DND-41 (cell line): ENCODE data around the gene CHMP2B.

ENCODE experiments used
- ATAC-seq: fragments of 200-7000 bp; cut with Tn5 transposase; 3 replicates; pipeline ENCODE4 v1.9.1; 2021; ENCODE audit warnings: low read depth; ENCODE audit not compliant: insufficient read depth
- DNase-seq: peaks from one replicate; pipeline ENCODE4 v3.0.0-alpha.2; 2020
- H2AFZ ChIP-seq: 2 replicates; pipeline ENCODE4 v1.6.0; 2012; ENCODE audit warnings: low read depth, low read length
- H3K27ac ChIP-seq: 2 replicates; pipeline ENCODE4 v1.5.1; 2012; ENCODE audit warnings: low read length, inconsistent platforms
- H3K27me3 ChIP-seq: fragments of 200-600 bp; sonication (generic); 2 replicates; pipeline ENCODE4 v1.6.0; 2012; ENCODE audit warnings: low read length, mild to moderate bottlenecking, inconsistent platforms; ENCODE audit not compliant: insufficient read depth, poor library complexity
- H3K36me3 ChIP-seq: 2 replicates; pipeline ENCODE4 v1.5.1; 2012; ENCODE audit warnings: low read length, inconsistent platforms; ENCODE audit not compliant: insufficient read depth
- H3K4me1 ChIP-seq: 2 replicates; pipeline ENCODE4 v1.5.1; 2012; ENCODE audit warnings: mild to moderate bottlenecking, low read length; ENCODE audit not compliant: insufficient read depth
- H3K4me2 ChIP-seq: 2 replicates; pipeline ENCODE4 v1.6.0; 2012; ENCODE audit warnings: mild to moderate bottlenecking, moderate library complexity, low read length, inconsistent platforms; ENCODE audit not compliant: insufficient read depth
- H3K4me3 ChIP-seq, 2 experiments: fragments of 200-600 bp in 1 of 2; shearing (Covaris generic) in 1 of 2; 2 replicates each; pipeline ENCODE4 v1.5.1; 2012 to 2016; ENCODE audit warnings: inconsistent platforms in 2 of 2, low read length in 2 of 2, mild to moderate bottlenecking in 2 of 2, low read depth in 1 of 2, moderate library complexity in 1 of 2
- H3K79me2 ChIP-seq: 2 replicates; pipeline ENCODE4 v1.6.0; 2012; ENCODE audit warnings: low read length, inconsistent platforms; ENCODE audit not compliant: insufficient read depth
- H3K9ac ChIP-seq: 2 replicates; pipeline ENCODE4 v1.6.0; 2012; ENCODE audit warnings: low read depth, mild to moderate bottlenecking, inconsistent platforms, low read length, moderate library complexity
- H3K9me3 ChIP-seq: 2 replicates; pipeline ENCODE4 v1.5.1; 2012; ENCODE audit warnings: low read length, moderate library complexity, mild to moderate bottlenecking, inconsistent platforms; ENCODE audit not compliant: insufficient read depth, severe bottlenecking
- H4K20me1 ChIP-seq: 2 replicates; pipeline ENCODE4 v1.6.0; 2012; ENCODE audit warnings: low read length; ENCODE audit not compliant: insufficient read depth
- CTCF ChIP-seq: IDR thresholded peaks from 2 replicates; pipeline ENCODE4 v1.5.1; 2012; ENCODE audit warnings: borderline replicate concordance, low read length, moderate library complexity, mild to moderate bottlenecking; ENCODE audit not compliant: poor library complexity, severe bottlenecking; ENCODE audit errors: extremely low read depth
- EZH2 ChIP-seq: IDR thresholded peaks from 3 replicates; pipeline ENCODE4 v1.6.1; 2012; ENCODE audit warnings: borderline replicate concordance, low read depth, mild to moderate bottlenecking, moderate library complexity, low read length, inconsistent platforms; ENCODE audit not compliant: severe bottlenecking

Gene CHMP2B

DNA sequence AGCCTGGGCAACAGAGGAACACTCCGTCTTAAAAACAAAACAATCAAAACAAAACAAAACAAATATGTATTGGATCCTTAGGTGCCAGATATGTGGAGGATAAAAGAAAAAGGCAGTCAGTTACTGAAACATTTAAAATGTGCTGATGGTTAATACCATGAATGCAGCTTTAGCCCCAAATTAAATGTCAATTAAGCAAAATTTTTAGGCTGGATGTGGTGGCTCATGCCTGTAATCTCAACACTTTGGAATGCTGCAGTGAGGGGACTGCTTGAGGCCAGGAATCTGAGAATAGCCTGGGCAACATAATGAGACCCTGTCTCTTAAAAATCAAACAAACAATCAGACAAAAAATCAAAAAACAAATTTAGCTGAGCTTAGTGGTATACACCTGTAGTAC is 8.5 kb upstream of the CHMP2B start:
- ATAC-seq (no peak), DNase-seq (no peak)
- Histone ChIP-seq H3K4me1 (no peaks in the 10 kb centered on the region), H2AFZ (no peak overlapping the region), H3K9ac (no peak overlapping the region), H3K27ac (no peak overlapping the region), H3K9me3 (no peaks in the 10 kb centered on the region), H3K36me3 (no peaks in the 10 kb centered on the region), H3K79me2 (no peaks in the 10 kb centered on the region), H3K4me2 (no peak overlapping the region), H3K4me3 (no peak overlapping the region), H3K27me3 (peaks cover 4% of the 10 kb centered on the region), H4K20me1 (no peaks in the 10 kb centered on the region)
- TF ChIP-seq CTCF: no peak
- TF ChIP-seq EZH2: no peak

DNA sequence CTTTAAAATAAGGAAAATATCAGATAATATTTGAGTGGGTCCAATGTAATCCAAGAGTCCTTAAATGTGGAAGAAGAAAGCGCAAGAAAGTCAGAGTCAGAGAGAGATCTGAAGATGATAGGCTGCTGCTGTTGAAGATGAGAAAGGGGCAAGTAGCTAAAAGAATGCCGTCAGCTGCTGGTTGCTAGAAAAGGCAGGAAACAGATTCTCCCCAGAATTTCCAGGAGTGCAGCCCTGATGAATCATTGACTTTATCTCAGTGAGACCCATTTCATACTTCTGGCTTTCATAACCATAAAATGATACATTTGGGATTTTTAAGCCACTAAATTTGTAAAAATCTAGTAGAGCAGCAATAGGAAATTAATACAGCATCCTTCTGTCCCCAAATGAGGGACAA is 7.5 kb upstream of the CHMP2B start:
- no peak overlapping the region for H3K4me3 ChIP-seq
- H3K27ac ChIP-seq: no peak overlapping the region
- H3K4me1 ChIP-seq: no peaks in the 10 kb centered on the region
- H3K36me3 ChIP-seq: no peaks in the 10 kb centered on the region
- no peak for TF ChIP-seq CTCF
- no peak for TF ChIP-seq EZH2
- H2AFZ ChIP-seq: no peak overlapping the region
- no peaks in the 10 kb centered on the region for H3K79me2 ChIP-seq
- DNase-seq: no peak
- H3K27me3 ChIP-seq: peaks cover 4% of the 10 kb centered on the region
- H3K9me3 ChIP-seq: no peaks in the 10 kb centered on the region
- H4K20me1 ChIP-seq: no peaks in the 10 kb centered on the region
- H3K4me2 ChIP-seq: no peak overlapping the region
- no peak overlapping the region for H3K9ac ChIP-seq
- no peak for ATAC-seq

GRCh38 chr3:87225659-87226058 is 1.4 kb upstream of the CHMP2B start:
- peaks cover 3% of the 10 kb centered on the region; the same call in 1 of the 2 replicates for H4K20me1 ChIP-seq
- no peaks in the 10 kb centered on the region for H3K9me3 ChIP-seq
- peak overlapping the region; percentile 84 for H3K4me2 ChIP-seq
- TF ChIP-seq EZH2 (no peak), CTCF (no peak)
- DNase-seq (no peak), ATAC-seq (no peak)
- H3K79me2 ChIP-seq: peaks cover 35% of the 10 kb centered on the region
- H3K4me1 ChIP-seq: peaks cover 31% of the 10 kb centered on the region
- peaks cover 4% of the 10 kb centered on the region for H3K27me3 ChIP-seq
- no peaks in the 10 kb centered on the region for H3K36me3 ChIP-seq
- no peak overlapping the region for H2AFZ ChIP-seq
- H3K27ac ChIP-seq: no peak overlapping the region
- H3K4me3 ChIP-seq: no peak overlapping the region
- no peak overlapping the region for H3K9ac ChIP-seq

- H2AFZ ChIP-seq: peak overlapping the region; percentile 87
- DNase-seq: no peak
- no peak; the same call in 2 of the 3 replicates for ATAC-seq
- peaks cover 55% of the 10 kb centered on the region for H3K79me2 ChIP-seq
- H3K9ac ChIP-seq: peak overlapping the region; percentile 83
- H3K4me3 ChIP-seq: peak overlapping the region; percentile 86 to 91
- no peaks in the 10 kb centered on the region for H3K27me3 ChIP-seq
- peak overlapping the region; percentile 80 for H3K27ac ChIP-seq
- peak overlapping the region; percentile 84 for H3K4me2 ChIP-seq
- peaks cover 6% of the 10 kb centered on the region; the same call in 1 of the 2 replicates for H4K20me1 ChIP-seq
- no peak for TF ChIP-seq EZH2
- TF ChIP-seq CTCF: no peak
- H3K36me3 ChIP-seq: no peaks in the 10 kb centered on the region
- H3K9me3 ChIP-seq: no peaks in the 10 kb centered on the region
- H3K4me1 ChIP-seq: peaks cover 33% of the 10 kb centered on the region
These were observed 681 bp downstream of the CHMP2B start for GRCh38 chr3:87227835-87228144.
